ENCODE measurements around the gene TMEFF2. TPM values are rescaled to one million over a fixed set of nuclear protein-coding genes. Genes with fewer than 3 reads are reported as not detected.

Gene TMEFF2
- total and polyA plus RNA-seq, 9 donors, result 7.7 to 35.3 (median 28.2) TPM

DNA sequence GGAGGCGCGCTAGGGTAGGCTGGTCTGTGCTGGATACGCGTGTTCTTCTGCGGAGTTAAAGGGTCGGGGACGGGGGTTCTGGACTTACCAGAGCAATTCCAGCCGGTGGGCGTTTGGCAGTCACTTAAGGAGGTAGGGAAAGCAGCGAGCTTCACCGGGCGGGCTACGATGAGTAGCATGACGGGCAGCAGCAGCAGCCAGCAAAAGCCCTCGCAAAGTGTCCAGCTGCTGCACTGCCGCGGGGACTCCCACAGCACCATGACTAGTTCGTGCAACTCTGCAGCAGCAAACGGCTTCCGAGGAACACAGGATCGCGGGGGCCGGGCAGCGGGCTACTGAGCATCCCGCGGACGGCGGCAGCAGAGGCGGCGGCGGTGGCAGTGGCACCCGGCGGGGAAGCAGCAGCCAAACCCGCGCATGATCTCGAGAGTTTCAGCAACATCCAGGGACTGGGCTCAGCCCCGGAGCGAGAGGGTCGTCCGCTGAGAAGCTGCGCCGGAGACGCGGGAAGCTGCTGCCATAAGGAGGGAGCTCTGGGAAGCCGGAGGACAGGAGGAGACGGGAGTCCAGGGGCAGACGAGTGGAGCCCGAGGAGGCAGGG lies 368 bp downstream of the TMEFF2 start:
- no peaks in the 10 kb centered on the region for H3K36me3 ChIP-seq (ENCODE audit: control insufficient read depth, insufficient read depth, low read length)
- peak; percentile 66 for DNase-seq
- H3K4me1 ChIP-seq (ENCODE audit: control insufficient read depth, insufficient read depth, low read length), result peaks cover 19% of the 10 kb centered on the region
- peak overlapping the region; percentile 33 for H3K27ac ChIP-seq (ENCODE audit: low read length)
- peaks cover 34% of the 10 kb centered on the region for H3K27me3 ChIP-seq (ENCODE audit: control insufficient read depth, insufficient read depth, low read length)
- WGBS (ENCODE audit: insufficient coverage), result 1% methylated on average over 48 of the region's 48 CpGs
- peak overlapping the region; percentile 71 for H3K4me3 ChIP-seq (ENCODE audit: low read length)
- no peaks in the 10 kb centered on the region for H3K9me3 ChIP-seq (replicated peaks; ENCODE audit: control insufficient read depth, low read depth, low read length)

DNA sequence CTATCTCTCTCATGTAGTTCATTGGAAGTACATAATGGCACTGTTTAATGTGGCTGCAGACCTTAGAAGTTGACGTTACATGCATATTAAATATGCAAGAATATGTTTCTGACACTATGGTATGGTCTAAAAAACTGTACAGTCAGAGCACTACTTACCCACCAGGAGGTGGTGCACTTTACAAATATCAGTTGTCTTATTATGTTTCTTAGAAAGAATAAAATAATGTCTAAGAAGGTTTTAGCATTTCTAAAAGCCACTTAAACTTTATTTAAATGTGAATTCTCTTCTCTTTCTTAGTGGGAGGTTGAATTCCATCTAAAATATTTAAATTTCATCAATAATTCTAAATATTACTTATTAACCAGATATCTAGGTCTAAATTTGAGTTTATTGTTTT lies 4.3 kb downstream of the TMEFF2 start:
- H3K27me3 ChIP-seq (ENCODE audit: control insufficient read depth, insufficient read depth, low read length), result peaks cover 24% of the 10 kb centered on the region
- no peaks in the 10 kb centered on the region for H3K9me3 ChIP-seq (replicated peaks; ENCODE audit: control insufficient read depth, low read depth, low read length)
- H3K27ac ChIP-seq (ENCODE audit: low read length), result no peak overlapping the region
- H3K4me3 ChIP-seq (ENCODE audit: low read length), result no peak overlapping the region
- no CpG with 5 or more reads among the region's 1 CpG for WGBS (ENCODE audit: insufficient coverage)
- peak; percentile 68 for DNase-seq
- H3K36me3 ChIP-seq (ENCODE audit: control insufficient read depth, insufficient read depth, low read length), result no peaks in the 10 kb centered on the region
- H3K4me1 ChIP-seq (ENCODE audit: control insufficient read depth, insufficient read depth, low read length), result peaks cover 13% of the 10 kb centered on the region

DNA sequence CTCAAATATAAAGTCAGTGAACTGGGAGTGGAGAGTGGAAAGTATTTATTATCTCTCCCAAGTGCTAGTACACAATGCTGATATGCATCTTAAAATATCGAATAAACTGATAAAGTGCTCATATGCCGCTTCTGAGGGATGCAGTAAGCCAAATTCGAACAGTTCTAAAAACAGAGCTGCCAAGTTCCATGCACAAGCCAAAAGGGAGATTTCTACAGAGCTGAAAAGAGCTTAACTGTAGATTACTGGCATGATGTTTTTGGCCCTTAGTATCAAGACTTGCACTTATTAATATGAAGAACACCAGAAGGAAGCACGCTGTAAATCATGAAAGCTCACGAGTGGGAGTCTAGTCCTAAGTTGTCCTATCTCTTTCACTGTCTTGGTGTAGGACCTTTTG lies 7.9 kb downstream of the TMEFF2 start:
- H3K4me1 ChIP-seq (ENCODE audit: control insufficient read depth, insufficient read depth, low read length), result no peaks in the 10 kb centered on the region
- H3K9me3 ChIP-seq (replicated peaks; ENCODE audit: control insufficient read depth, low read depth, low read length), result no peaks in the 10 kb centered on the region
- H3K27ac ChIP-seq (ENCODE audit: low read length), result no peak overlapping the region
- WGBS (ENCODE audit: insufficient coverage), result 50% methylated on average over 2 of the region's 5 CpGs
- peak; percentile 47 for DNase-seq
- H3K4me3 ChIP-seq (ENCODE audit: low read length), result no peak overlapping the region
- no peaks in the 10 kb centered on the region for H3K36me3 ChIP-seq (ENCODE audit: control insufficient read depth, insufficient read depth, low read length)
- H3K27me3 ChIP-seq (ENCODE audit: control insufficient read depth, insufficient read depth, low read length), result no peaks in the 10 kb centered on the region

DNA sequence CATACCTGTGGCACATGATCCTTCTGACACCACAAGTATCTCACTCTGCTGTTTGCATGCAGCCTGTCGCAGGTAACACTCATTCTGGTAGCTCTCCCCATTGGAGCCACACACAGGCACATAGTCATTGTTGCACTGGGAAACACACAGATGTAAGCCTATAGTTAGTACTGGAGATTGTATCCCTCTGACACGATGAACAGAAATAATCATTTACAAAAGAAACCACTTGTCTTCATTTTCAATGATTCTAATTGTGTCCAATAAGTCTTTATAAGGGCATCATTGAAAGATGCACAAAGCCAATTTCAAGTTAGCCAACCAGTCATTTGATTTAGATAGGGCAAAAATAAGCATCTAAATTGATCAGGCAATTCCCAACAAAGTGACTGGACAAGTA lies 10.4 kb downstream of the TMEFF2 start:
- DNase-seq, result no peak
- Histone ChIP-seq H3K9me3 (replicated peaks; ENCODE audit: control insufficient read depth, low read depth, low read length) (no peaks in the 10 kb centered on the region), H3K36me3 (ENCODE audit: control insufficient read depth, insufficient read depth, low read length) (no peaks in the 10 kb centered on the region), H3K4me1 (ENCODE audit: control insufficient read depth, insufficient read depth, low read length) (no peaks in the 10 kb centered on the region), H3K27ac (ENCODE audit: low read length) (no peak overlapping the region), H3K27me3 (ENCODE audit: control insufficient read depth, insufficient read depth, low read length) (no peaks in the 10 kb centered on the region), H3K4me3 (ENCODE audit: low read length) (no peak overlapping the region)
- WGBS (ENCODE audit: insufficient coverage), result 100% methylated on average over 1 of the region's 2 CpGs

DNA sequence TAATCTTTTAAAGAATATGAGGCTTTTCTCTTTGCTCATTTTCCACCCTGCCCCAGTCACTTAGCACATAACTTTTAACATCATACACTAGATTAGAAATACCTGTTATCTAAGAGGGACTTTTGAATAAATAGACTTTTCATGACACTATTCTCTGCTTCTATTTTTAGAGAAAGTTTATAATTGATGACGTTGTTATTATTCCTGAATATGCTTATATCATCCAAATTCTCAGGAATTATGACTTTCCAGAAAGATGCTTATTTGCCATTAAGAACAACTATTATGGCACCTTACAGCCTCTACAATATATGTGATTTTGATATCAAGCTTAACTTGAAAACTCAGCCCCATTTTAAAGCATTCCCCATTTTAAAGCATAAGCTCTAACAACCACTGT lies 11.4 kb downstream of the TMEFF2 start:
- no CpG with 5 or more reads among the region's 1 CpG for WGBS (ENCODE audit: insufficient coverage)
- Histone ChIP-seq H3K4me1 (ENCODE audit: control insufficient read depth, insufficient read depth, low read length) (no peaks in the 10 kb centered on the region), H3K27ac (ENCODE audit: low read length) (no peak overlapping the region), H3K27me3 (ENCODE audit: control insufficient read depth, insufficient read depth, low read length) (no peaks in the 10 kb centered on the region), H3K4me3 (ENCODE audit: low read length) (no peak overlapping the region), H3K9me3 (replicated peaks; ENCODE audit: control insufficient read depth, low read depth, low read length) (no peaks in the 10 kb centered on the region), H3K36me3 (ENCODE audit: control insufficient read depth, insufficient read depth, low read length) (no peaks in the 10 kb centered on the region)
- no peak for DNase-seq

DNA sequence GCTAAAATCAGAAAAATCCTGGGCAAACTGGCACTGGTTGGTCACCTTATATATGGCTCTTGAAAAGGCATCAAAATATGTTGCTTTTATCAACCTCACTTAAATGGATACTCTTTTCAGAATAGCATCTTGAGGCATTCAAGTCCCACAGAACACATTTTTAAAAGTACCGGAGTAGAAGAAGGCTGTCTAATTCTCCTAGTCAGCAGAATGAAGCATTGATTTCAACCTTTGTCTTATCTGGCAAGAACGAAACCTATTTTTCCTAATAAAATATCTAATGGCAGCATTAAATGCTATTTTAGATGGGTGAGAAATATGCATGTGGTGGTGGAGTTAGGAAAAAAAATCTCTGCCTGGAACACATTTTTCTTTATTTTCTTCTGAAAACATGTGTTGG lies 27.8 kb downstream of the TMEFF2 start:
- no peaks in the 10 kb centered on the region for H3K36me3 ChIP-seq (ENCODE audit: control insufficient read depth, insufficient read depth, low read length)
- WGBS (ENCODE audit: insufficient coverage), result no CpG with 5 or more reads among the region's 2 CpGs
- H3K27ac ChIP-seq (ENCODE audit: low read length), result no peak overlapping the region
- H3K27me3 ChIP-seq (ENCODE audit: control insufficient read depth, insufficient read depth, low read length), result no peaks in the 10 kb centered on the region
- H3K9me3 ChIP-seq (replicated peaks; ENCODE audit: control insufficient read depth, low read depth, low read length), result no peaks in the 10 kb centered on the region
- H3K4me1 ChIP-seq (ENCODE audit: control insufficient read depth, insufficient read depth, low read length), result no peaks in the 10 kb centered on the region
- no peak overlapping the region for H3K4me3 ChIP-seq (ENCODE audit: low read length)
- DNase-seq, result no peak

DNA sequence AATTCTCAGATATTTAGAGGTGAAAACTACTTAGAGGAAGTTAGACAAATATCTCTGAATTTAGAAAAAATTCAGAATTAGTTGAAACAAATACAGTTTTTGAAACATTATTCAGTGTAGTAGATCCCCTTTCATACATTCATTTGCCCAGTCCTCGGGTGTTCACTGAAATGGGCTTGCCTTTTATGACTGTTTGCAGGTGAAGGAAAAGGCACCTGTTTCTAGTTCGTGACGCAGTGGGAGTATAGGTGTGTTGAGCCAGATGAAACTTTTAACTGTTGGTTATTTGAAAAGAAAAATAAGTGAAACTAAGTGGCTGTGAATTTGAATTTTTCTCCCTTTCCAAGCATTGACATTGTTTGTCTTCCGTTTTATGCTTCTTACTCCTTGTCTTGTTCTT lies 28.9 kb downstream of the TMEFF2 start:
- Histone ChIP-seq H3K4me3 (ENCODE audit: low read length) (no peak overlapping the region), H3K36me3 (ENCODE audit: control insufficient read depth, insufficient read depth, low read length) (no peaks in the 10 kb centered on the region), H3K27ac (ENCODE audit: low read length) (no peak overlapping the region), H3K27me3 (ENCODE audit: control insufficient read depth, insufficient read depth, low read length) (no peaks in the 10 kb centered on the region), H3K4me1 (ENCODE audit: control insufficient read depth, insufficient read depth, low read length) (no peaks in the 10 kb centered on the region), H3K9me3 (replicated peaks; ENCODE audit: control insufficient read depth, low read depth, low read length) (no peaks in the 10 kb centered on the region)
- no peak for DNase-seq
- no CpG with 5 or more reads among the region's 4 CpGs for whole genome bisulfite sequencing (ENCODE audit: insufficient coverage)

DNA sequence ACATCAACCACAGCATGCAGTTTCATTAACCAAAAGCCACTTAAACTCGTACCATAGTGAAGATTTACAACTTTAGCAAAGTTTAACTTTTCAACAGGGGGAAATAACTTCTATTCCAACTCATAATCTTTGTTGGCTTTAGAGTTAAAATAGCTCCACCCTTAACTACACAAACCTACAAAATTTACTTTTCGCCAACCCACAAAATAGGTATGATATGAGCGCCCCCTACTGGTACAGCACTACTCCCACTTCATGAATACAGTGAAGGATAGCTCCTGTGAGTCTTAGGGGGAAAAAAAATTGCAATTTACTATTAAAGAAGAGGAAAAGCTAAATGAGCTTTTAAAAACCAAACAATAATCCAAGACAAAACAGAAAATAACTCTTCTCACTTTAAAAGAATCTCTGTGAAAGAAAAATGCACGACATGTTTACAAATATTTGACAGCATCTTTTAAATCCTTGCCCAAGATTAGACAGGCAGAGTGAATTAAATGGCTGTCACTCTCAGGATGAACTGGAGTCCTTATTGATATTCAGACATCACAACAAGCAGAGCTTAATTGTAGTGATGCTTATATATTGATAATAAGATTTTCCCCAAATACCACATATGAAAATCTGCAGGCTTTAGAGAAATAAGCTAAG lies 32.2 kb downstream of the TMEFF2 start:
- H3K27me3 ChIP-seq (ENCODE audit: control insufficient read depth, insufficient read depth, low read length), result no peaks in the 10 kb centered on the region
- no peak overlapping the region for H3K27ac ChIP-seq (ENCODE audit: low read length)
- H3K9me3 ChIP-seq (replicated peaks; ENCODE audit: control insufficient read depth, low read depth, low read length), result no peaks in the 10 kb centered on the region
- peak; percentile 83 for DNase-seq
- no peaks in the 10 kb centered on the region for H3K36me3 ChIP-seq (ENCODE audit: control insufficient read depth, insufficient read depth, low read length)
- H3K4me1 ChIP-seq (ENCODE audit: control insufficient read depth, insufficient read depth, low read length), result no peaks in the 10 kb centered on the region
- H3K4me3 ChIP-seq (ENCODE audit: low read length), result no peak overlapping the region
- no CpG with 5 or more reads among the region's 4 CpGs for WGBS (ENCODE audit: insufficient coverage)

DNA sequence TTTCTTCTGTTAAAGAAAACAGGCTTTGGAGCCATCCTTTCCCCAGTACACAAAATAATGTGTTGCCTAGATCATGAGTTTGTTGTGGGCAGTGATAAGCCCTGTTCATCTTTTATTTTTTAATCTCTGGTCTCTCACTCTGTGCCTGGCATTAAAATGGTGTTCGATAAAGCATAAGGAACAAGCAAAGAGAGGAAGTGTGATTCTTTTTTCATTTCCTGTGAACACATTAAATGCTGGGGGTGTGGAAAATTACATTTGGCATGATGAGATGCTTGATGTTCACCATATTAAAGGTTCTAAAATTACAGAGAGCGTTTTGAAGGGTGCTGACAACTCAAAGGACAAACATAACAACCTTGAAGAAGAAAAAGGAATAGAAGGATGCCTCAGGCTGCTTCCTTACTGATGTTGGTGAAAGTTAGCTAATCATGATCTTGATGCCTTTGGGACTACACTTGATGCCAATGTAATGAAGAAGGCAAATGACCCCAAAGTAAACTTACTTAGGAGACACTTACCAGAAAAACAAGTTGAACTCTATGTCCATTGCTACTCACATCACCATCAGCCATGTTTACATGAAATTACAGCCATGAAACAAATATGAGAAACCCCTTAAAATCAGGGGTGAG lies 33.0 kb downstream of the TMEFF2 start:
- Histone ChIP-seq H3K9me3 (replicated peaks; ENCODE audit: control insufficient read depth, low read depth, low read length) (no peaks in the 10 kb centered on the region), H3K27me3 (ENCODE audit: control insufficient read depth, insufficient read depth, low read length) (no peaks in the 10 kb centered on the region), H3K4me3 (ENCODE audit: low read length) (no peak overlapping the region), H3K4me1 (ENCODE audit: control insufficient read depth, insufficient read depth, low read length) (no peaks in the 10 kb centered on the region), H3K36me3 (ENCODE audit: control insufficient read depth, insufficient read depth, low read length) (no peaks in the 10 kb centered on the region), H3K27ac (ENCODE audit: low read length) (no peak overlapping the region)
- no CpG with 5 or more reads among the region's 2 CpGs for WGBS (ENCODE audit: insufficient coverage)
- no peak for DNase-seq

DNA sequence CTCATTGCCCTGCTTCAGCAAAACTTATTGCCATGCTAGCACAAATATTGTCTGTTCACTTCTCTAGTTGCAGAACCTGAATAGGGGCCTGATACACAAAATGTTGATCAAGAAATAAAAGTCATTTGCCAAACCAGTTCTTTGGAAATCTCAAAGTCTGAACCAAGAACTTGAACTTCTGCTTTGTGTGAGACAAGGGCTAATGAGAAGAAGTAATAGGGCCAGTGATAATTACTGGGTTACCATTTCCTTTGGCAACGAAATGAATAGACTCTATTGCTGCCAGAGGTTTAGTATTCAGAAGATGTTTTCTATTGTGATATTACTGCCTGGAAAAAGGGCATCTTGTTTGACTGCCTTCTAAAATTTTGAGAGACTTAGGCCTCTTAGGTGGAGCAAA lies 35.0 kb downstream of the TMEFF2 start:
- H3K27ac ChIP-seq (ENCODE audit: low read length), result no peak overlapping the region
- DNase-seq, result no peak
- H3K4me1 ChIP-seq (ENCODE audit: control insufficient read depth, insufficient read depth, low read length), result no peaks in the 10 kb centered on the region
- no peaks in the 10 kb centered on the region for H3K27me3 ChIP-seq (ENCODE audit: control insufficient read depth, insufficient read depth, low read length)
- no peak overlapping the region for H3K4me3 ChIP-seq (ENCODE audit: low read length)
- 86% methylated on average over 1 of the region's 1 CpG for WGBS (ENCODE audit: insufficient coverage)
- H3K36me3 ChIP-seq (ENCODE audit: control insufficient read depth, insufficient read depth, low read length), result no peaks in the 10 kb centered on the region
- no peaks in the 10 kb centered on the region for H3K9me3 ChIP-seq (replicated peaks; ENCODE audit: control insufficient read depth, low read depth, low read length)
